Fibroblast of gingiva (primary cell): ENCODE measurements around the gene PTPRD.
"Not testable (repeated sequence)": the region's sequence is repeated elsewhere in the genome, so short reads cannot be mapped to it uniquely, and the experiment has no call there.

Experiments
- DNase-seq: peaks from one replicate; pipeline ENCODE4 v3.0.0-alpha.2; 2011; ENCODE audit warnings: low read depth

PTPRD gene

DNA sequence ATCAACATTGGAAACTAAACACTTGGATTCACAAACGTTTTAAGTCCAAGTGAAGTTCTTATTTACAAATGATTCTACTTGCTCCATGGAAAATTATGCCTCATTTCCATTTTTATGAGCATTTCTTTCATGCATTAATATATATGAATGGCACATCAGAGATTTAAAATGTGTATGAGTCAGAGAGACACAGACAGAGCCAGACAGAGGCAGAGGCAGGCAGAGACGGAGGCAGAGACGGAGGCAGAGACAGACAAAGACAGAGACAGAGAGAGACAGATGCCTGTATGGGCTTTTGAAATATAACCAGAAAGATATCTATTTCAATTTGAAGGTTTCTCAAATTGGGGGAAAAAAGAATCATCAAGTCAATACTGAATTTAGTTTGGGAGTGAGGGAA, 649.0 kb downstream of the PTPRD start:
- DNase-seq, result no peak

- no peak for DNase-seq
These were observed 650.9 kb downstream of the PTPRD start for GRCh38 chr9:9961934-9962333.

DNA sequence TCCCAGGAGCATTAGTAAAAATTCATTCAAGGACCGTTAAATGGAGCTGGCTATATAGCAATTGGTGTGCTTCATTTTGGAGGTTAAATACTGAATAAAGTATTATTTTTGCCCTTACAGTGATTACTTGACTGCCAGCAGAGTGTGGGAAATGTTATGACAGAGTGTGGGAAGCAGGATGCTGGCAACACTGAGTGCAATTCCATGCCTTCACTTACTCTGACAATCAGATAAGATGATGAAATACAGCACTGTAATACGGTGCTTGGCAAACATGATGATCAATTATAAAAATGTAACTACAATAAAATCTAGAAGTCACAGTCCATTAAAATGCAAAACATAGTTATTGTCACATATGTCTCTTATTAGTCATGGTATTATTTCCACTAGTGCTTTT, 651.3 kb downstream of the PTPRD start:
- DNase-seq, result no peak

- no peak for DNase-seq
These were observed 661.1 kb downstream of the PTPRD start for GRCh38 chr9:9951556-9952160.

DNA sequence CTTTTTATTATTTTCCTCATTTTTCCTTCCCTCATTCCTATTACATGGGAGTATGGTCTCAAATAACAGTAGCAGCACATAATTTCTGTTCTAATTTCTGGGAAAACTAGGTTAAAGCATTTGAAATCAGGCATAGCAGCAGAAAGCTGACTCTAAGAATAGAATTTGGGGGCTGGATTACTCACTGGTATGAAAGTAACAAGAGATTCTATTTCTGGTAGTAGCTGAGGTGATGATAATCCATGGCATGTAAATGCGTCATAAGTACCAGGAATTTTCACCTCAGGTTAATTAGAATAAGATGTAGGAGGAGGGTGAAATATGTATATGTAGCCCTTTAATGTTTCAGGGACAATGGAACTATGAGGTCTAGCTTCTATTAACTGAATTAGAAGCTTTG, 662.0 kb downstream of the PTPRD start:
- no peak for DNase-seq

DNA sequence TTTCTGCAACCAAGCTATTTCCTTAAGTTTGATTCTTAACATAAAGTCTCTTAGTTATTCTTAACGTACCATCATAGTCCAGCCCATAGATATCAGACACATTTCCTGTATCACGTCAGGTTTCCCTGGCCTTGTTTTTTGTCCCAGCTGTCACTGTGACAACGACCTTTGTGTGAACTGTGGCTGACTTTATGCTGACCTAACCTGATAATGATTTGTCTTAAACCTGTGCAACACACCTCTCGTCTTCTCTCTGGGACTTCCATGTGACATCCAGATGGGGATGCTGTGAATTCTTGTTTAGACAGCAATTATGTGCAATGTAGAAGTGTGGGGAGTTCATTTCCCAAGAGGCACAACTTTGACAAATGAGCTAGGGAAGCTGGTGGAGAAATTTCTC, 662.8 kb downstream of the PTPRD start:
- DNase-seq, result no peak

- no peak for DNase-seq
These were observed 663.4 kb downstream of the PTPRD start for GRCh38 chr9:9949368-9949767.

DNA sequence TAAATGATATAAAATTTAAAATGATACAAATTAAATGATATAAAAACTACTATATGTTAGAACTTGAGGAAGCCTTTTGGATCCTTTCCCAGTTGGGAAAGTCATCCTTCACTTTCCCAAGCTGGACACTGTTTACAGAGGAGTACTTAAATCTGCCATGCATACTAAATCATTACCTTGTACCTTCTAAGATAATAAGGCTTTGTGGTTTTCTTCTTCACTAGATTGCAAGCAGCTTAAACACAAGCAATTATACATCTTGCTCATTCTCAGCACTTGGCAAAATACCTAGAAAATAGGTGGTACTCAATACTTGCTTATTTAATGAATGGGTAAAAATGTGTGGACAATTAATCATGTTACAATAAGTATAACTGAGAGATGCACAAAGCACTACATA, 666.8 kb downstream of the PTPRD start:
- no peak for DNase-seq

- peak; percentile 24 for DNase-seq
These were observed 669.9 kb downstream of the PTPRD start for GRCh38 chr9:9942764-9943424.

DNA sequence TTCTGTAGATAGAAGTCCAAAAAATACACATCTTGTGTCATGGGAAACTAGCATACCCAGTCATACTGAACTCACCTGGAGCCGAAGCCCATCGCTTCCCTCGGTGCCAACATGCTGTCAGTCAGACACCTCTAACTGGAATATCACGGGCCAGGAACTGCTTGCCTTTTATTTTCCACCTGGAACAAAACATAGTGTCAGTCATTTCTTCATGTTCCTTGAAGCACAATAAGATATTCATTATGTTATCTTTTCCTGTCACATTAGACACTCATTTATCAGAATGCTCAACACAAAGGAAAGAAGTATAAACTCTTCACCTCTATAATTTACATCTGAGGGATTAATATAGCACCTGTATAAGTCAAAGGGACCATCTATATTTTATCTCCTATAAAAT, 674.4 kb downstream of the PTPRD start:
- DNase-seq, result no peak

DNA sequence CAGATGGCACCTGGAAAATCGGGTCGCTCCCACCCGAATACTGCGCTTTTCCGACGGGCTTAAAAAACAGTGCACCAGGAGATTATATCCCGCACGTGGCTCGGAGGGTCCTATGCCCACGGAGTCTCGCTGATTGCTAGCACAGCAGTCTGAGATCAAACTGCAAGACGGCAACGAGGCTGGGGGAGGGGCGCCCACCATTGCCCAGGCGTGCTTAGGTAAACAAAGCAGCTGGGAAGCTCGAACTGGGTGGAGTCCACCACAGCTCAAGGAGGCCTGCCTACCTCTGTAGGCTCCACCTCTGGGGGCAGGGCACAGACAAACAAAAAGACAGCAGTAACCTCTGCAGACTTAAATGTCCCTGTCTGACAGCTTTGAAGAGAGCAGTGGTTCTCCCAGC, 681.3 kb downstream of the PTPRD start:
- not testable (repeated sequence) for DNase-seq

DNA sequence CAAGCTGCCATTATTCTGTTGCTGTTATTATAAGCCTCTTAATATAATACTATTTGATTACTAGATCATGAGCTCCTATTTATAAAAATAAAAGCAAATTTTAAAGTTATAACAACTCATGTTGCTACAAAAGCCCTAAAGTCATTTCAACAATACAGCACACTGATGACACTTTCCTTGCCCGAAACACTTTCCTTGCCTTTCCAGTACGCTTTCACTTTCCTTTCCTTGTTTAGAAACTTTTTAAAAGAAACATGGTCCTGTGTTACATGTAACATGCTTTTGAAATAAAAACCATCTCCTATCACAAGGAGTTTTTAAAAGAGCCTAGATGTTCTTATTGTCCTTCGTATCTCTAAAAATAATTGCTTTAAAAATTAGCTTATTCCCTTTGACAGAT, 688.4 kb downstream of the PTPRD start:
- no peak for DNase-seq

DNA sequence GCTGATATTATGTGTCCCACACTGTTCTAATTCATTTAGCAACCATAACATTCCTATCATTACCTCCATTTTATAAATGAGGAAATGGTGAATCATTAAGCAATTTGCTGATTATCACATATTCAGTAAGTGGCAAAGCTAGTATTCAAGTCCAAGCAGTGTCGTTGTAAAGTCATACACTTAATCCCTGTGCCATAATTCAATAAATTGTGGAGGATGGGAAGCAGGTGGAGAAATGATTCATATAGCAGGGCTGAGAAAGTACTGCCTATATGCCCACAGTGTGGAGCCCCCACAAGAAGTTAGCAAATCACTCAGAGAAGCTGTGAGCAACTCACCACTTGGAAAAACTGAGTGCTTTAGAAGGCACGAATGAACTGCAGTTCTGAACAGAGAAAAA, 691.0 kb downstream of the PTPRD start:
- no peak for DNase-seq

- DNase-seq, result no peak
These were observed 692.3 kb downstream of the PTPRD start for GRCh38 chr9:9920425-9921060.

DNA sequence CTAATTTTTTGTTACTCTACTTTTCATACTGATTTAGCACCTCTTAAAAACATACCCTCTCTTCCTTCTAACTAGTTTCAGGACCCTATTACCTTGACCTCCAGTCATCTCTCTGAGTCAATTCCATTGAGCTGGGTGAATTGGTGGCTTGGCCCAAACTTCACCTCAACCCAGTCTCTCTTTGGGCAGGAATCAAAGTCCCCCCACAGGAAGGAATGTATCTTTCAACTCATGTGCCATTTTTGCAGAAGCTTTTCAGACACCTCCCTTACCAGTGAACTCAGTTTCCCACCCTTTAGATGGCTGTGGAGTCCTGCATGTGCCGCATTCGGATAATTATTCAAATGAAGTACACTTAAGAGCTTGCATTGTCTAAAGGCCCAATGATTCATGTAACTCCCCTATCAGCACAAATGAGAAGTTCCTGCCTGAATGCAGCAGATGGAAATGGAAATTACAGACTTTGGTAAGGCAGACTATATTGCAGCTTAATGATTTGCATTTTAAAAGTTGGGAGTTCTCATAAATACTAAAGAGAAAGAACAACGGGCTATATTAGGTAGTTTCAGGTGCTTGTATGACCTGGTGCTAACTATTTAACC, 693.5 kb downstream of the PTPRD start:
- no peak for DNase-seq

DNA sequence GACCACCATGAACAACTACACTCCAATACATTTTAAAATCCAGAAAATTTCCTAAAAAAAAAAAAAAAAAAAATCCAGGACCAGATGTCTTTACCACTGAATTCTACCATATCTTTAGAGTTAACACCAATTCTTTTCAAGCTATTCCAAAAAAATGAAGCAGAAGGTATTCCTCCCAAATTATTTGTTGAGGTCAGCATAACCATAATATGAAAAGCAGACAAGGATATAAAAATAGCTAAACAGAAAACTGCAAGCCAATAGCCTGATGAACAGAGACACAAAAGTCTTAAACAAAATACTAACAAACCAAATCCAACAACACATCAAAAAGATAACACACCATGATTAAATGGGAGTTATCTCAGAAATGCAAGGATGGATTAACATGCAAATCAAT, 695.4 kb downstream of the PTPRD start:
- no peak for DNase-seq

GRCh38 chr9:9914174-9914573, 698.6 kb downstream of the PTPRD start:
- DNase-seq, result no peak

DNA sequence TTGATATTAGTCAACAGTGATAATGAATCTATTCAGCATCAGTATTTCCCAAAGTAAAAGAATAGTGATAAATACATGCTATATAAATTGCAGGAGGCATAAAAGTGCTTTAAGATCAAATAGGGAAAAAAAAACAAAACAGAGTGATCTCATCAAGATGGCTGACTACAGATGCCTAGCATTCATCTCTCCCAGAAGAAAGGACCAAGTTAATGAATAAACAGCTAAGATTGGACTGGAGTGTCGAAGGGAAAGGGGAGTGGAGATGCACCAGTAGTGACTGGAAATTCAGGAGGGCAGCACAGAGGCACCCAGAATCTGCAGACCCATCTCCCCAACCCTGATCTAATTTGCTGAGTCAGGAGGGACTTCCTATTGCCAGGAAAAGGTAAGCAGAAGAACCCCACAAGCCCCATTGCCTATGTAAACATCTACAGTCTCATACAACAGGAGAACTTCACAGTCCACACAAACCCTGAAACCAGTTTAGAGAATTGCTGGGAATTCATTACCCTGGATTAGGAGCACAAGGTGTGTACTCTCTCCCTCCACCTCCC, 699.4 kb downstream of the PTPRD start:
- DNase-seq, result no peak

- no peak for DNase-seq
These were observed 700.3 kb downstream of the PTPRD start for GRCh38 chr9:9912459-9912858.

DNA sequence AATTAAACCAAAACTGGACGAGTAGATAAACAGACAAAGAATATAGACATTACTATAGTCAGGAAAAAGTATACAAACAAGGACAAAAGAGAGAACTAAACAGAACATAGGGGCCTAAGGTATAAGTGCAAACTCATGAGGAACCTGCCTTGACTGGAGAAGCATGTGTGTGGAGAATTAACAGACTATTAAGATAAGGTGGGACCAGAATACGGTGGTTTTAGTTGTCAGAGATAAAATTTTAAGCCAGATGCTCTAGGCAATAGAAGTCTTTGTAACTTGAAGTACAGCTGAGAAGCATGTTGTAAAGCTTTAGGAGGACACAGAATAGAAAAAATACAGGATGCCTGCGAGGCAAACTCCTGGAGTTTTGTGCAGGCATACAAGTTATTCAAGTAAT, 707.1 kb downstream of the PTPRD start:
- no peak for DNase-seq

DNA sequence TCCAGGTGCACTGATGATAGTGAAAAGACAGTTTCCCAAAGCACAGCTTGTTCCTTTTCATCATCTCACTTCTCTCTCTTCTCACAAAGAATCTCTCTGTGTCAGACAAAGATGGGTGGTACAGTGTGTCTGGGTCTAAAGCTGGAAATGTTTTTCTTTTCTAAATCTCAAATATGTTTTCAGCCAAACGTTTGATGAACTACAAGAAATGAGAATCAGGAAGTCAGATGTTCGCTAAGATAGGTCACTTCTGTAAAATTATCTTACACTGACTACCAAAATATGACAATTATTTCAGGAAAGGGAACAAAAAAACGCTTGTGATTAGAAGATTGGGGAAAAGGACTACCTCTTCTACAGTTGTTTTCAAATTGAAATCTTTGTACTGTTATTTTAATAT, 708.8 kb downstream of the PTPRD start:
- no peak for DNase-seq

DNA sequence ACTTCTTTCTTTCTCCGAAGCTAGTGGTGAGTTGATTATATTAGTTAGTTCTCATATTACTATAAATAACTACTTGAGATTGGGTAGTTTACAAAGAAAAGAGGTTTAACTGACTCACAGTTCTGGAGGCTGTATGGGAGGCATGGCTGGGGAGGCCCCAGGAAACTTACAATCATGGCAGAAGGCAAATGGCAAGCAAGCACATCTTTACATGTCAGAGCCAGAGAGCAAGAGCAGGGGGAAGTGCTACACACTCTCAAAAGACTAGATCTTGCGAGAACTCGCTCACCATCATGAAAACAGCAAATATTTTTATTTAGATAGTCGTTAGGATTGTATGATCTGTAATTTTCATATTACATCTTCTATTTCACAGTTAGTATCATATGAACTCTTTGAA, 711.2 kb downstream of the PTPRD start:
- no peak for DNase-seq

DNA sequence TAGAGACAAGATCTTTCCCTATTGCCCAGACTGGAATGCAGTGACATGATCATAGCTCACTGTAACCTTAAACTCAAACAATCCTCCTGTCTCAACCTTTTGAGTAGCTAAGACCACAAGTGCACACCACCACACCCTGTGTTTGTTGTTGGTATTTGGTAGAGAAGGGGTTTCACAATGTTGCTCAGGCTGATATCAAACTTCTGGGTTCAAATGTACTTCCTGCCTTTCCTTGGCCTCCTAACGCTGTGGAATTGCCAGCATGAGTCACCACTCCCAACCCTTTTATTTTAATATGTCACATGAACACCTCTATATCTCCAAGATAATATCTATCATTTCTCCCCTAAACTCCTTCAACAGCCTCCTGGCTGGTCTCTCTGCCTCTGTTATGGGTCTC, 719.0 kb downstream of the PTPRD start:
- peak; percentile 14 for DNase-seq
